Breast epithelium (tissue), 3 donors: ENCODE results near the gene HEATR3.

Source experiments
- CTCF ChIP-seq, 3 donors: fragments of 450-650 bp; IDR thresholded peaks; one replicate each; pipeline ENCODE4 v1.5.1; 2016 to 2017; ENCODE audit warnings: antibody characterized with exemption in 3 of 3, mild to moderate bottlenecking in 3 of 3, moderate library complexity in 3 of 3
- POLR2A ChIP-seq: fragments of 450-650 bp; IDR thresholded peaks from one replicate; pipeline ENCODE4 v1.6.1; 2016; ENCODE audit warnings: antibody characterized with exemption, mild to moderate bottlenecking, moderate library complexity
- POLR2AphosphoS5 ChIP-seq, 3 donors: sonication (generic); formaldehyde crosslinking; IDR thresholded peaks; one replicate each; pipeline ENCODE4 v1.6.1; 2017; ENCODE audit warnings: antibody characterized with exemption in 3 of 3

GRCh38 chr16:50017553-50017952 is 48.2 kb upstream of the HEATR3 start:
- TF ChIP-seq CTCF (IDR thresholded peaks at IDR 0.05) (no peak), POLR2A (no peak), POLR2AphosphoS5 (IDR thresholded peaks at IDR 0.05) (no peak)
